Naive thymus-derived CD8-positive, alpha-beta T cell (primary cell): ENCODE data around the gene ZNF146. TPM values are rescaled to one million over a fixed set of nuclear protein-coding genes. Genes with fewer than 3 reads are reported as not detected.

Experiments used
- ATAC-seq, 2 donors: fragments of 150-1000 bp; cut with Tn5 transposase in 1 of 2; sonication (Bioruptor Pico), chemical (Tn5 transposase) in 1 of 2; 1 replicate in 1 of 2; 2 replicates in 1 of 2; pipeline ENCODE4 v1.10.0; 2021; ENCODE audit warnings: mild to moderate bottlenecking in 2 of 2, moderate library complexity in 2 of 2
- POLR2A ChIA-PET: fragments of 350-600 bp; sonication (Branson Sonifier 250); formaldehyde crosslinking; loops from one replicate; lab custom pipeline; 2021; ENCODE audit warnings: antibody characterized with exemption; lab: Charles Lee
- DNase-seq, 10 donors: peaks; one replicate each; pipeline versions ENCODE4 v3.0.0 to v3.0.0-alpha.2; 2020 to 2022
- H3K27ac Mint-ChIP-seq, 10 donors: one replicate each; pipeline ENCODE4 v1.8.0; 2020 to 2022; ENCODE audit warnings: mild to moderate bottlenecking in 10 of 10, mixed read lengths in 10 of 10, moderate library complexity in 4 of 10, inconsistent platforms in 1 of 10
- H3K27me3 Mint-ChIP-seq, 5 donors: one replicate each; pipeline ENCODE4 v1.8.0; 2021 to 2022; ENCODE audit warnings: mixed read lengths in 5 of 5
- H3K36me3 Mint-ChIP-seq, 3 donors: one replicate each; pipeline ENCODE4 v1.8.0; 2020 to 2022; ENCODE audit warnings: mixed read lengths in 3 of 3, mild to moderate bottlenecking in 2 of 3, inconsistent platforms in 1 of 3
- H3K4me1 Mint-ChIP-seq, 4 donors: one replicate each; pipeline ENCODE4 v1.8.0; 2021 to 2022; ENCODE audit warnings: mixed read lengths in 4 of 4
- H3K4me3 Mint-ChIP-seq, 10 donors: one replicate each; pipeline ENCODE4 v1.8.0; 2020 to 2022; ENCODE audit warnings: mild to moderate bottlenecking in 10 of 10, mixed read lengths in 10 of 10, moderate library complexity in 6 of 10, inconsistent platforms in 1 of 10
- H3K9me3 Mint-ChIP-seq, 9 donors: one replicate each; pipeline ENCODE4 v1.8.0; 2020 to 2022; ENCODE audit warnings: mixed read lengths in 9 of 9, mild to moderate bottlenecking in 3 of 9, inconsistent platforms in 1 of 9, moderate library complexity in 1 of 9
- polyA plus RNA-seq, 3 donors: library from polyadenylated mRNA; unstranded; fragments of 300-500 nt; fragmentation: Illumina TruSeq; gene quantifications; one replicate each; pipeline ENCODE4 v1.2.3, GENCODE V29; 2021
- total RNA-seq, 8 experiments: library from RNA in 2 of 8; stranded (reverse) in 2 of 8; gene quantifications; one replicate each; pipeline ENCODE4 v1.2.3 and lab custom pipeline; 2021 to 2026

Gene ZNF146
- total and polyA plus RNA-seq, 5 experiments from 2014 or later = 51.4 to 88.6 (median 71.8) TPM

DNA sequence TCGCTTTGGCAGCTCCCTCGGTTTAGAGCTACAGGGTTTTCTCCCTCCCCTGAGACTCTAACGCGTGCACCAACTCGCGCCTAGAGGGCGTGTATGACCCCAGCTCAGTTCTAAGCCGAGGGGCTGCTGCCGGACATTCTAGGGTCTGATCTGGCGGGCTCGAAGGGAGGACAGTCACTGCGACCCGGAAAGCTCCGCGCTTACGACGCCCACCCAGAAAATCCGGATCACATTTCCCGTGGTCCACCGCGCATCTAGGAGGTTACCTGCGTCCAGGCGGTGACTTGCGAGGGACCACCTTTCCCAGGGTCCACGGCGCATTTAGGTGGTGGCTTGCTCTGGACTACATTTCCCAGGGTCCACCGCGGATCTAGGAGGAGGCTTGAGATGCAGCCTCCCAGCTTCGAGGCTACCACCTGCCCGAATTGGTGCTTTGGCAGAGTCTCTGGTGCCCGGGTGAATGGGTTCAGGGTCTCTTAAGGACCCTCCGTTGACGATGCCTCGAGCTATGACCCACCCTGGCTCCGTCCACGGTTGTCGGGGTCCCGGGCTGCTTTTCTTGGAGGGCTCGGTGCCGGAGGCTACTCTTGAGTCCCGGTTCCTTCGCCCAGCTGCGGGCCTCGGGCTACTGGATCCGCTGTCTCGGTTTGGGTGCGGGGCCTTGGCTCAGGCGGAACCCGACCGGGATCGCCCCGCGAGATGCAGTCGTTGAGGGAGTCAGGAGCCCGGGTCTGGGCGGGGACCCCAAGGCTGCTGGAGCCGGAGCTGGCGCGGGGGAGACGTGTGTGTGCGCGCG is 30.5 kb downstream of the ZNF146 start:
- no peak overlapping the region for H3K27ac Mint-ChIP-seq
- H3K36me3 Mint-ChIP-seq = peaks cover 5 to 44% (median 34%) of the 10 kb centered on the region in 3 donors
- H3K4me1 Mint-ChIP-seq = peaks cover 0 to 3% (median 1%) of the 10 kb centered on the region in 4 donors
- peaks cover 0 to 11% (median 7%) of the 10 kb centered on the region in 5 donors for H3K27me3 Mint-ChIP-seq
- POLR2A ChIA-PET = interaction anchor here (0.5 kb wide), 1 partner anchor 664 kb away, joined by 4 read pairs; no protein-coding TSS in a partner anchor
- peaks cover 9 to 92% (median 33%) of the 10 kb centered on the region in 9 donors for H3K9me3 Mint-ChIP-seq
- peak overlapping the region in 1 of 10 donors; percentile 7 for H3K4me3 Mint-ChIP-seq
- DNase-seq (no peak), ATAC-seq (no peak)

DNA sequence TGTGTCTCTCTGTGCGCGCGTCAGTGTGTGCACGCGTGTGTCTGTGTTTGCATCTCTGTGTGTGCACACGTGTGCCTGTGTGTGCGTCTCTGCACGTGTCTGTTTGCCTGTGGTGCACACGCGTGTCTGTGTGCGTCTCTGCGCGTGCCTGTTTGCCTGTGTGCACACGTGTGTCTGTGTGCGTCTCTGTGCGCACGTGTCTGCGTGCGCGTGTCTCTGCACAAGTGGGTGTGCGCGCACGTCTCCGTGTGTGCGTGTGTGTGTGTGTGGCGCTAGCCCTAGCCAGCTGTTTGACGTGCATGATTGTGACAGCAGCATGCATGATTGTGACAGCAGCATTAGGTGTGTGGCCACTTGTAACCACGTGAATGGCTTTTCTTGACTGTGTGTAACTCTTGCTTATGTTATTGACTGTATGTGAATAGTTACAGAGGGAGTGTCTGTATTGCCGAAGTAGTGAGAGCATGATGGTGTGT is 31.1 kb downstream of the ZNF146 start:
- Mint-ChIP-seq H3K27me3 (peaks cover 0 to 11% (median 7%) of the 10 kb centered on the region in 5 donors), H3K4me1 (peaks cover 0 to 3% (median 1%) of the 10 kb centered on the region in 4 donors), H3K4me3 (no peak overlapping the region), H3K9me3 (peaks cover 7 to 90% (median 31%) of the 10 kb centered on the region in 9 donors), H3K27ac (no peak overlapping the region), H3K36me3 (peaks cover 5 to 46% (median 34%) of the 10 kb centered on the region in 3 donors)
- ATAC-seq (no peak), DNase-seq (no peak)
- POLR2A ChIA-PET = interaction anchor here (0.5 kb wide), 1 partner anchor 663 kb away, joined by 4 read pairs; no protein-coding TSS in a partner anchor

DNA sequence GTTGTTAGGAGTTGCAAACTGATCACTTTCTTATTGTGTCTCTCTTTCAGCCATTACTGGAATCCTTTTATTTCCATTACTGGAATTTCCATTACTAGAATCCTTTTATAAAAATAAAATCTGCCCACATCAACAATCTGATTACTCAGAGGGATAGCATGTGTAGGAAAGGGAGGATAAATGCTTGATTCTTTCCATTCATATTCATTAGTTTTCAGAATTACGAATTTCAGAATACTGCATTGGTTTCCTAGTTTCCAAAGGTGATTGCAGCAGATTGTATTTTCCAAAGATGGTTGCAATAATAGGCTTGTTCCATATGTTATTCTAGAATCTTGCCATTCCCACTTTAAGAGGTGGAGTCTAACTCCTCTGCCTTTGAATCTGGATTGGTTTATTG is 37.1 kb downstream of the ZNF146 start:
- Mint-ChIP-seq H3K27ac (no peak overlapping the region), H3K4me3 (no peak overlapping the region), H3K36me3 (peaks cover 7 to 50% (median 42%) of the 10 kb centered on the region in 3 donors), H3K9me3 (peaks cover 7 to 83% (median 49%) of the 10 kb centered on the region in 9 donors), H3K27me3 (peaks cover 0 to 7% (median 3%) of the 10 kb centered on the region in 5 donors), H3K4me1 (no peaks in the 10 kb centered on the region)
- POLR2A ChIA-PET = no interaction called here
- ATAC-seq = no peak
- DNase-seq = no peak

DNA sequence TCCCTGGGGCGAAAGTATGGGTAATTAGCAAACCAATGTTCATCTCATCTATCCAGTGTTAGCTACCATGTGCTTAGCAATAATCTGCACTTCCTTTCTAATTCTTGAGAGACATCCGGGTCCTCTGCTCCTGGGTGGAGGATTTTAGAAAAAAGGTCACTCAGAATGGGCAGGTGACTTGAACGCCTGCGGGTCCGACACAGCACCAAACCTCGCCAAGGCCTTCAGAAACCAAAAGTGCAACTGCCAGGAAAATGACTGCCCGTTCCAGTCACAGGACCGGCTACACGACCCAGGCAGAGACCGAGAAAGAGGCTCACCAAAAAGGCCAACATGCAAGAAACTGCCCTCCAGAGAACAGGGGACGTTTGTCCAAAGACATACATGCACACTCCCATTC is 39.9 kb downstream of the ZNF146 start:
- peaks cover 0 to 2% (median 0%) of the 10 kb centered on the region in 4 donors for H3K4me1 Mint-ChIP-seq
- ATAC-seq (no peak), DNase-seq (no peak)
- H3K27me3 Mint-ChIP-seq = peaks cover 0 to 7% (median 4%) of the 10 kb centered on the region in 5 donors
- POLR2A ChIA-PET = no interaction called here
- peaks cover 4 to 78% (median 40%) of the 10 kb centered on the region in 9 donors for H3K9me3 Mint-ChIP-seq
- H3K36me3 Mint-ChIP-seq = peaks cover 14 to 40% (median 37%) of the 10 kb centered on the region in 3 donors
- H3K27ac Mint-ChIP-seq = no peak overlapping the region
- H3K4me3 Mint-ChIP-seq = no peak overlapping the region

DNA sequence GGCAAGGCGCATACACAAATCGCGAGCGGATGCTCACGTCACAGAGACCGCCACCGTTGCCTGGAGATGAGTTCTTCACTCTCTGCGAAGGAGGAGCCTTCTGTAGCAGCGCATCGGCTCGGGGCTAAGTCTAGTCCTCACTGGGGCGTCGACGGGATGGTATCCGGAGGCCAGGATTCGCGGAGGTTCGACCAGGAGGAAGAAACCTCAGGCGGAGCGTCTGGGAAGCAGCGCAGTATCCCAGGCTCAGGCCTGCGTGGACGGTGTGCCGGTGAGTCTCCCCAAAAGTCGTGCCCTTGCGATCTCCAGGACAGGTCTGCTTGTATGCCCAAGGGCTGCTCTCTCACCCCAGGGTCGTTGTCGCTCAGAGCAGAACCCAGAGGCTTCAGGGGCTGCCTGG is 40.4 kb downstream of the ZNF146 start:
- peaks cover 14 to 37% (median 37%) of the 10 kb centered on the region in 3 donors for H3K36me3 Mint-ChIP-seq
- ATAC-seq (no peak), DNase-seq (no peak)
- H3K27ac Mint-ChIP-seq = peak overlapping the region in 1 of 10 donors; percentile 43
- peaks cover 0 to 2% (median 0%) of the 10 kb centered on the region in 4 donors for H3K4me1 Mint-ChIP-seq
- H3K4me3 Mint-ChIP-seq = no peak overlapping the region
- H3K9me3 Mint-ChIP-seq = peaks cover 0 to 76% (median 38%) of the 10 kb centered on the region in 9 donors
- POLR2A ChIA-PET = no interaction called here
- peaks cover 0 to 7% (median 4%) of the 10 kb centered on the region in 5 donors for H3K27me3 Mint-ChIP-seq

DNA sequence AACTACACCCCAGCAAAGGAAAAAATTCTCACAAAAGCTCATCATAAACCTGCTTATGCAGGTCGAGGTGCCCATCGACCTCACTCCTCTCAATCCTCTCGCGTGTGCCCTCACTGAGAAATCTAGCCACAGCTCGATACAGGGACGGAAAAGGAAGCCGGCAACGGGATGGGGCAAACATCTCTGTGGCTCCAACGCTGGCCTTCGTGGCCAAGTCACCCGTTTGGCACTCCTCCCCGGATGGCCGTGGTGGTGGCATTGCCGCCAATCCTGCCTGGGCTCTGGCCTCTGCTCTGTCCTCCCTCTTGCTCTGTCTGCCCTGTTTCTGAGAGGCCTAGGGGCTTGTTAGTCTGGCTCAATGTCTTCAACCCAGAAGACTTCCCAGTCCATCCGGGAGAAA is 41.2 kb downstream of the ZNF146 start:
- POLR2A ChIA-PET = no interaction called here
- ATAC-seq = no peak
- Mint-ChIP-seq H3K9me3 (peaks cover 0 to 72% (median 38%) of the 10 kb centered on the region in 9 donors), H3K4me3 (peak overlapping the region in 2 of 10 donors; percentile 15 to 19), H3K36me3 (peaks cover 14 to 37% (median 35%) of the 10 kb centered on the region in 3 donors), H3K27ac (peak overlapping the region in 1 of 10 donors; percentile 43), H3K27me3 (peaks cover 0 to 7% (median 4%) of the 10 kb centered on the region in 5 donors), H3K4me1 (peaks cover 0 to 2% (median 0%) of the 10 kb centered on the region in 4 donors)
- no peak for DNase-seq

DNA sequence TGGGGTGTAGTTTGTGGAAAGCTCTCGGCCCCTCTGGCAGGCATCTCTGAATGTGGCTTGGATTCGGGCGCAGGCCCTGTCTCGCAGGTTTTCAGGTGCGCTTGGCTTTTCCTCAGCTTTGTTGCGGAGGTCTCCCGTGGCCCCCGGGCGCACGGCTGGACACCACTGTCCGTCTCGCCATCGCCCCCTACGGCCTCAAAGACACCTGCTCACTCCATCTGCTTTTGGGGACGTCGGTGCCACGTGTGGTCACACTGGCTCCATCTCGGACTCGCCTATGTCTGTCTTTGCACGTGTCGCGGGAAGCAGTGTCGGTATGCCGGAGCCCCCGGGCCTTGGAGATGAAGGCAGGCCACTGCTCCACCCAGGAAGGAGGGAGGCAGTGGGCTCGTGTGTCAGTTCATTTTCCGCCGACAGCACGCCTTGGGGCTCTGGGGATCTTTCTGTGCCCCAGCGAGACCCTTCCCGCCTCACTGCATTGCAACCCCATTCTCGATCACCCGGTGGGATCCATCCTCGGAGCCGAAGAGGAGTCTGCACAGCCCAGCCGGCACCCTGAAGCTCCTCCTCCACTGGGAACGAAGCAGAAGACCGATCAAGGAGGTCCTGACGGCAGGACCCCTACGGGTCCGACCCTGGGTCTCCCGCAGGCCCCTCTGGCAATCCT is 42.1 kb downstream of the ZNF146 start:
- peaks cover 0 to 2% (median 0%) of the 10 kb centered on the region in 4 donors for H3K4me1 Mint-ChIP-seq
- peaks cover 0 to 63% (median 31%) of the 10 kb centered on the region in 9 donors for H3K9me3 Mint-ChIP-seq
- DNase-seq (no peak), ATAC-seq (no peak)
- peaks cover 0 to 7% (median 4%) of the 10 kb centered on the region in 5 donors for H3K27me3 Mint-ChIP-seq
- H3K4me3 Mint-ChIP-seq = no peak overlapping the region
- H3K36me3 Mint-ChIP-seq = peaks cover 14 to 29% (median 28%) of the 10 kb centered on the region in 3 donors
- POLR2A ChIA-PET = no interaction called here
- H3K27ac Mint-ChIP-seq = no peak overlapping the region

DNA sequence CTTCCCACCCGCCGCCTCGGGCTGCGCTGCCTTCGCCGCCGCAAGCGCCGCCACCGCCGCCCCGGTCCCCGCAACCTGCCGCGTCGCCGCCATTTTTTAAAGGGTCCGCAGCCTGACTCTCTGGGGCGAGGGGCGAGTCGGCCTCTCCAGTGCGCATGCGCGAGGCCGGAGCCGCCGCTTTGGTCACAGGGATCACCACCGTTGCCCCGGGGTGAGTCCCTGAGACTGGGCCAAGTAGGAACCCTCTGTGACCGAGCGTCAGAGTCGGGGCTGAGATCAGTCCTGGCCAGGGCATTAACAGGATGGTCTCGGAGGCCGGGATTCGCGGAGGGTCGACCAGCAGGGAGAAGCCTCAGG is 42.6 kb downstream of the ZNF146 start:
- POLR2A ChIA-PET = no interaction called here
- no peak overlapping the region for H3K4me3 Mint-ChIP-seq
- peaks cover 0 to 7% (median 4%) of the 10 kb centered on the region in 5 donors for H3K27me3 Mint-ChIP-seq
- peaks cover 0 to 60% (median 27%) of the 10 kb centered on the region in 9 donors for H3K9me3 Mint-ChIP-seq
- H3K4me1 Mint-ChIP-seq = peaks cover 0 to 2% (median 0%) of the 10 kb centered on the region in 4 donors
- no peak for ATAC-seq
- peaks cover 14 to 28% (median 26%) of the 10 kb centered on the region in 3 donors for H3K36me3 Mint-ChIP-seq
- DNase-seq = no peak
- H3K27ac Mint-ChIP-seq = no peak overlapping the region

DNA sequence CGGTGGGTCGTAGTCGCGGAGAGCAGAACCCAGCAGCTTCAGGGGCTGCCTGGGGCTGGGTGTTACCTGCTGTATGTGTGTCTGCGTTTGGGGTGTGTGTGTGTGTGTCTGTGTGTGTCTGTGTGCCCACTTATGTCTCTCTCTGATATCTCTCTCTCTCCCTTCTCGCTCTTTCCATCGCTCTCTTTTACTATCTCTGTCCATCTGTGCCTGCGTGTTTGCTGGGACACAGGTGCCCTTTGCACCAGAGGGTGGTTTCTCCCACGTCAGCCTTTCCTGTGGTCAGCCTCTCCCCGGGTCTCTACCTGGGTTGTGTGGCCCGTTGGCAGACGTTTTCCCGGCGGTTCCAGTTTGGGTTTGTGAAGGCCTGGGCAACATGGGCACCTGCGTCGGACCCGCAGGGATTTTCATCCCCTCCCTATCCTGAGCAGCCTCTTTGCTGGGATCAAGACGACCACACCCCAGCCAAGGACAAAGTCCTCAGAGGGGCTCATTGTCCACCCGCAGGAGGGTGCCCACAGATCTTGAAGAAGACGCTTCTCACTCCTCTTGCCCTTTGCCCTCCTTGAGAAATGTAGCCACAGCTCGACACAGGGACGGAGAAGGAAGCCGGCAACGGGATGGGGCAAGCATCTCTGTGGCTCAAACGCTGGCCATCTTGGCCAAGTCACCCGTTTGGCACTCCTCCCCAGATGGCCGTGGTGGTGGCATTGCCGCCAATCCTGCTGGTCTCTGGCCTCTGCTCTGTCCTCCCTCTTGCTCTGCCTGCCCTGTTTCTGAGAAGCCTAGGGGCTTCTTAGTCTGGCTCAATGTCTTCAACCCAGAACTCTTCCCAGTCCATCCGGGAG is 43.3 kb downstream of the ZNF146 start:
- POLR2A ChIA-PET = no interaction called here
- H3K4me1 Mint-ChIP-seq = peaks cover 0 to 2% (median 0%) of the 10 kb centered on the region in 4 donors
- DNase-seq (no peak), ATAC-seq (no peak)
- peaks cover 14 to 31% (median 27%) of the 10 kb centered on the region in 3 donors for H3K36me3 Mint-ChIP-seq
- no peak overlapping the region for H3K27ac Mint-ChIP-seq
- H3K9me3 Mint-ChIP-seq = peaks cover 5 to 62% (median 28%) of the 10 kb centered on the region in 9 donors
- peak overlapping the region in 1 of 10 donors; percentile 26 for H3K4me3 Mint-ChIP-seq
- H3K27me3 Mint-ChIP-seq = peaks cover 0 to 7% (median 4%) of the 10 kb centered on the region in 5 donors

DNA sequence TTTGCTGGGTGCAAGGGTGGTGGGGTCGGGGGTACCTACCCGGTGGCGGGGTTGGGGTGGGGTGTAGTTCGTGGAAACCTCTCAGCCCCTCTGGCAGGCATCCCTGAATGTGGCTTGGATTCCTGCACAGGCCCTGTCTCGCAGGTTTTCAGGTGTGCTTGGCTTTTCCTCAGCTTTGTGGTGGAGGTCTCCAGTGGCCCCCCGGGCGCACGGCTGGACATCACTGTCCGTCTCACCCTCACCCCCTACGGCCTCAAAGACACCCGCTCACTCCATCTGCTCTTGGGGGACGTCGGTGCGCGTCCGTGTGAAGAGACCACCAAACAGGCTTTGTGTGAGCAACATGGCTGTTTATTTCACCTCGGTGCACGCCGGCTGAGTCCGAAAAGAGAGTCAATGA is 44.3 kb downstream of the ZNF146 start:
- ATAC-seq (no peak), DNase-seq (no peak)
- Mint-ChIP-seq H3K36me3 (peaks cover 14 to 34% (median 19%) of the 10 kb centered on the region in 3 donors), H3K4me3 (no peak overlapping the region), H3K27ac (no peak overlapping the region), H3K4me1 (peaks cover 0 to 2% (median 0%) of the 10 kb centered on the region in 4 donors), H3K27me3 (peaks cover 0 to 7% (median 4%) of the 10 kb centered on the region in 5 donors), H3K9me3 (peaks cover 3 to 62% (median 25%) of the 10 kb centered on the region in 9 donors)
- POLR2A ChIA-PET = no interaction called here

DNA sequence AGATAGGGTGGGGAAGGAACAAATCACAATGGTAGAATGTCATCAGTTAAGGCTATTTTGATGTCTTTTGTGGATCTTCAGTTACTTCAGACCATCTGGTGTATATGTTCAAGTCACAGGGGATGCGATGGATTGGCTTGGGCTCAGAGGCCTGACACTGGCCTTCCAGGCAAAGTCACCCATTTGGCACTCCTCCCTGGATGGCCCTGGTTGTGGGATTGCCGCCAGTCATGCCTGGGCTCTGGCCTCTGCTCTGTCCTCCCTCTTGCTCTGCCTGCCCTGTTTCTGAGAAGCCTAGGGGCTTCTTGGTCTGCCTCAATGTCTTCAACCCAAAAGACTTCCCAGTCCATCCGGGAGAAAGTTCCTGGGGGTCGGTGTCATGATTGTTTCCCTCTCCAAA is 50.2 kb downstream of the ZNF146 start:
- peaks cover 3 to 30% (median 6%) of the 10 kb centered on the region in 3 donors for H3K36me3 Mint-ChIP-seq
- no peak for DNase-seq
- H3K9me3 Mint-ChIP-seq = peaks cover 7 to 56% (median 22%) of the 10 kb centered on the region in 9 donors
- no peak overlapping the region for H3K4me3 Mint-ChIP-seq
- H3K27me3 Mint-ChIP-seq = no peaks in the 10 kb centered on the region
- H3K27ac Mint-ChIP-seq = no peak overlapping the region
- no peak for ATAC-seq
- H3K4me1 Mint-ChIP-seq = no peaks in the 10 kb centered on the region
- POLR2A ChIA-PET = no interaction called here
